GM19238 (cell line): ENCODE data around the gene PBX4.

Experiments used
- DNase-seq: peaks from one replicate; pipeline ENCODE4 v3.0.0; 2011; ENCODE audit warnings: low spot score; ENCODE audit not compliant: insufficient read length

The PBX4 gene

GRCh38 chr19:19540715-19541515 is 77.6 kb downstream of the PBX4 start:
- DNase-seq: peak; percentile 64

- no peak for DNase-seq
Measured at GRCh38 chr19:19540064-19540714, 78.3 kb downstream of the PBX4 start.

DNA sequence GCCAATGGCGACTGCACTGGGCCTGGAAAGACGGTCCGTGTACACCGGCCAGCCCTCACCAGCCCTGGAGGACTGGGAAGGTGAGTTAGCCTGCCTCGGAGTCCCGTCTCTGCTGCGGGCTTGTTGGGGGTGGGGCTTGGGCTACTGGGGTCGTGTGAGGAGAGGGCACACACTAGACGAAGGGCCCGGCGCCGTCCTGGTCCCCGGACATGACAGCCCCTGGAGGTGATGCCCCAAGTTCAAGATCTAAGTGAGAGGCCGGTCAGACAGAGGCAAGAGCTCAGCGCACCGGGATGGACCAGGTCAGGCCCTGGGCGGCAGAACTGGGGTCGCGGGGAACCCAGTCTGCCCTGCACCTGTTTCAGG is 78.8 kb downstream of the PBX4 start:
- DNase-seq: no peak

- no peak for DNase-seq
Measured at GRCh38 chr19:19538785-19539166, 79.7 kb downstream of the PBX4 start.

DNA sequence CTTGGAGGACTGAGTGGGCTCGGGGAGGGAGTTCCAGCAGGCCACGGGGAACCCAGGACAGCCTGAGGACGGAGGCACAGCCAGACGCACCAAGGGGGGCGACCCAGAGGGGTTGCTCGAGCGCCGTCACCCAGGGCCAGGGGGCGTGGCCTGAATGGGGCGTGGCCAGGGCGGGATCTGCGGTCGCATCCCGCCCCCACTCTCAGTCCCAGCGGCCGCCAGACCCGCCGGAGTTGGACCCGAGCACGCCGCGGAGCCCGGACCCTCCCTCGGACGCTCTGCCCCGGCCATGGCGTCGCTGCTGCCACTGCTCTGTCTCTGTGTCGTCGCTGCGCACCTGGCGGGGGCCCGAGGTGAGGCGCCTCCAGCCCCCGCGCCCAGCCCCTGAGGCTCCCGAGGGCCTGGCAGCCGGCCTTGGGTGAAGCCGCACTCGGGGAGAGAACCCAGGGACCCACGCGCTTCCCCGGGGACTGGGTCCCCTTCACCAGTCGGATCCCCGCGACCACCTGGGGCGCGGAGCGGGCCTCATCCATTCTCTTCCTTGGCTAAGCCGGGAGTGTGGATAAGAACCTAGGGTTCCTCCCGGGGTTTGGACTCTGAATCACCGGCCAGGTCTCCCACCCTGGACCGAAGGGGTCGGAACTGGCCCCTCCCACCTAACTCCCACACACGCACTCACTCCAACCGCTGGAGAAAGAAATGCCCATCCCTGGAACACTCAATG is 80.3 kb downstream of the PBX4 start, which contains the start of gene CILP2:
Gene CILP2 (plus strand): TSS at position 205 of the 724 bp plus-strand sequence. CDS start 85 bp downstream, at position 290.
- no peak for DNase-seq

- DNase-seq: no peak
Measured at GRCh38 chr19:19537075-19538048, 81.1 kb downstream of the PBX4 start.

DNA sequence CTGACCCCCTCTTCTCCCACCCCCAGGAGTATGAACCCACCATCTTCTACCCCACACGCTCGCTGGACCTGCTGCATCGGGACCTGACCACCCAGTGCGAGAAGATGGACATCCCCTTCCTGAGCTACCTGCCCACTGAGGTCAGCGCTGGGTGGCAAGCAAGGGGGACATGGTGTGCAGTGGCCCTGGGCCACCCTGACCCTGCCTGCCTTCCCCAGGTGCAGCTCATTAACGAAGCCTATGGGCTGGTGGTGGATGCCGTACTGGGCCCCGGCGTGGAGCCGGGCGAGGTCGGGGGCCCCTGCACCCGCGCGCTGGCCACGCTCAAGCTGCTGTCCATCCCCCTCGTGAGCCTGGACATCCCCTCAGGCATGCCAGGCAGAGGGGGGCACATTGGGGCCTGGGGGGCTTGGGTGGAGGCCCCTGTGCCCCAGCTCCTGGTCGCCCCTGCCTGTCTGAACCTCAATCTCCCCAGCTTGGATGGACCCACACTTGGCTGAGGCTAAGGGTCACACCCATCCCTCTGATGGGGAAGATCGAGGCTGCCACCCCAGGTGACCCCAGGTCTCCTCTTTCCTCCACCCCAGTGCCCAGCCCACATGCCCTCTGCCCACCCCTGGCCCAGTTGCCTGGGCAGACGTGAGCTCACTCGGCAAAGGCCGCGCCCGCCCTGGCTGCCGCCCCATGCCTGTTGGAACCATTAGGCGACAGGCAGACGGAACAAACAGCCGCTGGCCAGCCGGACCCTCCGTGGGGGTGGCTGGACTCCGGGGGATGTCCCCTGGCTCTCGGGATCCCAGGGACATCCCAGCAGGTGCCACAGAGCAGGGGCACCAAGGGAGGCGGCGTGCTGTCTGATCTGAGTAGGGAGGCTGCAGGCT is 82.9 kb downstream of the PBX4 start:
- no peak for DNase-seq

DNA sequence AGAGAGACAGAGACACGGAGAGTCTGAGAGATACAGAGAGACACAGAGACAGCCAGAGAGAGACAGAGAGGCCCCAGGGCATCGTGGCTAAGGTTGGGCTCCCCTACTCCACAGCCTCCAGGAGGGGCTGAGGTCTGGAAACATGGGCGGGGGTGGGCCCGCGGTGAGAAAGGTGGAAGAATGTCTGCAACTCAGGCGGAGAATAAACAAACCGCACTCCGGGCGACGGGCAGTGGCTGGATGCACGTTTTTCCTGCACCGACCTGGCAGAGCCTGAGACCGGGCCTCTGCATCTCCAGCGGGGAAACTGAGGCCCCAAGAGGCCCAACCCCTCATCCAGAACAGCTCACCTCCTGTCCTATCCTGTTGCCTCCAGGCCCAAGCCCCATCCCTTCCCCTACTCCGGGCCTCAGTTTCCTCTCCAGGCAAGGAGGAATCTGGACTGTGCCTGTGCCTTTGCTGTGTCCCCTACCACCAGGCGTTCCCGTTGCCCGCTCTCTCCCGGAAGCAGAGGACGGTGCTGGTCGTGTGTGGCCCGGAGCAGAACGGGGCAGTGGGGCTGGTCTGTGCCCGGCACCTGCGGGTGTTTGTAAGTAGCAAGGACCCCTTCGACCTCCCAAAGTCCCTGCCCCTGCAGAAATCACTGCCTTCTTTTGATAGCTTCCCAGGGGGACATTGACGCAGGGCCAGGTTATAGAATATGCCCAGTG is 83.8 kb downstream of the PBX4 start:
- DNase-seq: no peak

DNA sequence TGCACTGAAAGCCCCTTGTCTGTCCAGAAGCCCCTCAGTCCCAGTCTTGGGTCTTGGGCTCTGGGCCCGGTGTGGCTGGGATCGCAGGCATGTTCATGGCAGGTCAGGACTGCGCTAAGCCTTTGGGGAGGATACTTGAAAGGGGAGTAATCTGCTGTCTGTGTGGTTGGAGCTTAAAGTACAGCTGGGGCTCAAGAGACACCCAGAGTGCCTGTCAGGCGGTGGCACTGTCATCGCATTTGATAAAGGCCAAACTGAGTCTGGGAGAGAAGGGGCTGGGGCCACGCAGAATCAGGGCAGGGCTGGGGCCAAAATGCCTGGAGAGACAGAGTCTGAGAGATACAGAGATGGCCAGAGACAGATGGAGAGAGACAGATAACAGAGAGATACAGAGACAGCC is 84.6 kb downstream of the PBX4 start:
- no peak for DNase-seq

DNA sequence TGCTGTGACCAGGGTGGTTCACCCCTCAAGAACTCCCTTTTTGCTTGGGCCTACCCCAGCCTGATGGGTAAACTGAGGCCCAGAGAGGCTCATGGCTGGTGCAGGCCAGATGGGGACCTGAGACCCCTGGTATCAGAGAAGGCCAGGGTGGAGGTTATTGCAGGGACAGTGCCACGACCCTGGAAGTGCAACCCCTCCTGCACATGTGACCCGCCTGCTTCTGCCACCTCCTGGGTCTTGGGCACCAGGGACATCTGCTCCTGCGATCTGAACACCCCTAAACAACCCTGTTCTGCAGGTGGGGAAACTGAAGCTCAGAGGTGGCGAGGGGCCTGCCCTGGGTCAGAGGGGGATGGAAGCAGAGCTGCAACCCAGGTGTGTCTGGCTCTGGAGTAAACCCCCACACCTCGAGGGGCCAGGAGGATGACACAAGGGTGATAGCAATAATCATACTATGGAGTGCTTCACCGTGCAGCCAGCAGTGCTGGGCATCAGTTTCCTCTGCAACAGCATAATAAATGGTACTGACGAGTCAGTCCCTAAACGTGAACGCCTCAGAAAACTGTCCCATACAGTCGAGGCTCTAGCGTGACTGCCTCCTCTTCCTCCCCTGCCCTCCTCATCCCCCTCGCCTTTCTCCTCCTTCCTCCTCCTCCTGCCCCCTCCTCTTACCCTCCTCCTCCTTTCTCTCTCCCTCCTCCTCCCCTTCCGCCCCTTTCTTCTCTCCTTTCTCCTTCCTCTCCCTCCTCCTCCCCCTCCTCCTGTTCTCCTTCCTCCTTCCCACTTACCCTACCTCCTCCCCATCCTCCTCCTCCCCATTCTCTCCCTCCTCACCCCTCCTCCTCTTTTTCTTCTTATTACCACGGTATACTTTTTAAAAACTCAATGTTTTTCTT is 85.4 kb downstream of the PBX4 start:
- no peak for DNase-seq

- DNase-seq: peak; percentile 85
Measured at GRCh38 chr19:19531951-19532805, 86.3 kb downstream of the PBX4 start.

DNA sequence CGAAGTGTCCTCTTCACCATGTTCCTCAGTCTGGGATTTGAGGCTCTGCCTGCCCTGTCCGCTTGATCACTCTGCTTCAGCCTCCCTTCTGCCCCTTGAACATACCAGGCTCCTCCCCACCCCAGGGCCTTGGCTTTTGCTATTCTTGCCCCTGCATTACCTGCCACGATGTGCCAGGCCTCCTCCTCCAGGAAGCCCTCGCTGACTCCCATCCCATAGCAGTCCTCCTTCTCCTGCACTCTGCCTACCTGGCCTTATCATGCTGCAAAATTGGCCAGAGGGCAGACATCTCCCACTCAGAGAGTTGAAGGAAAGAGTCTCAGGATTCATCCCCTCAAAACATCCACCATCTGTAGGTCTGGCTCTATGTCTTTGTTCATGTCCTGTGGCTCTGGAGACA is 87.6 kb downstream of the PBX4 start:
- no peak for DNase-seq

GRCh38 chr19:19530423-19530804 is 88.1 kb downstream of the PBX4 start:
- DNase-seq: no peak

DNA sequence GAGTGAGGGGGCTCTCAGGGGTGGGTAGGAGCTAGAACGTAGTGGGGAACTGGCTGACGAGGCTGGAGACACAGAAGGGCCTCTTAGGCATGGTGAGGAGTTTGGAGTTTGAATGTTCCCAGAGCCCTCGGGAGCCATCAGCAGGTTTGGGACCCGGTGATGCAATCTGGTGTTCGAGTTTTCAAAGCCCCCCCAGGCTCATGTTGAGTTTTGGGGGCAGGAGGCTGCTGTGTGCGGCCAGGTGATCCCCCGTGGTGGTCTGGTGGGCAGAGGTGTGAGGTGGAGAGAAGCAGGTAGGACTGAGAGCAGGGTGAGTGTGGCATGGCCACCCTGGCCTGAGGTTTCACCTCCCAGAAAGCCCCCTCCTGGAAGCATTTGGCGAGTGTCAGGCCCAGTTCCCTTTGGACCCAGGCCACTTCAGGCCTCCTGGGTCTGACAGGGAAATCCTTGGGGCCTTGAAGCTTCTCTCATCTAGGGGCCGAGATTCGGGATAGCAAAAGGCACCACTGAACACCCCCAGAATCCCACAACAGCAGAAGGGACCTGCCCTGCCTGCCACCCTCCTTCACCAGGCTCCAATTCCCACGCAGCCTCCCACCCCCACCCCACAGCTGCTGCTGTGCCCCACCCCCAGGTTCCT is 88.6 kb downstream of the PBX4 start:
- DNase-seq: no peak

- DNase-seq: no peak
Measured at GRCh38 chr19:19528721-19529490, 89.6 kb downstream of the PBX4 start, which contains the start of gene YJEFN3. TSS of gene YJEFN3 (plus strand) at chr19:19528911. CDS start at chr19:19528933, 22 bp downstream.
